GM08714 (cell line): ENCODE data around the gene LONP2.
"Not testable (repeated sequence)": the region's sequence is repeated elsewhere in the genome, so short reads cannot be mapped to it uniquely, and the experiment has no call there.

ENCODE experiments used
- H3K4me3 ChIP-seq: fragments of 200-500 bp; sonication (Bioruptor generic); 2 replicates; pipeline ENCODE4 v1.5.1; 2014; ENCODE audit warnings: mild to moderate bottlenecking, low read length, inconsistent platforms
- ZNF274 ChIP-seq: IDR thresholded peaks from 2 replicates; pipeline ENCODE4 v1.6.1; 2012; ENCODE audit warnings: mild to moderate bottlenecking, low read depth, low read length

The LONP2 gene

DNA sequence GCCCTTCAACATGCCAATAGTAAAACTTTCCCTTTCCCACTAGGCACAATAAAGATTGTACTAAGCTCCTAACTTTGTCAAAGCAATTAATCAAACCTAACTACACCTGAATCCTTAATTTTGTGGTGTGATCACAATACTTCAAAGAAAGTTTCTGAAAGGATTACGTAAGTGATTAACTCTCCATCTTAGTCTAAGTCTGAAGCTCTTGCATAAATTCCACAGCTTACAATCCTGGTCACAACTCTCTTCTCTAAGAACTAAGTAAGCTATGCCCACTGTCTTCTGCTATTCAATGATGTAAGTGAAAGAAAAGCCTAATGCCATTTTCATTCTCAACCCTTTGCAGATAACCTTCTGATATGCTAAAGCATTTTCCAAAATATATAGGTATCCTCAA, 125.7 kb downstream of the LONP2 start:
- H3K4me3 ChIP-seq, result no peak overlapping the region
- TF ChIP-seq ZNF274, result no peak

DNA sequence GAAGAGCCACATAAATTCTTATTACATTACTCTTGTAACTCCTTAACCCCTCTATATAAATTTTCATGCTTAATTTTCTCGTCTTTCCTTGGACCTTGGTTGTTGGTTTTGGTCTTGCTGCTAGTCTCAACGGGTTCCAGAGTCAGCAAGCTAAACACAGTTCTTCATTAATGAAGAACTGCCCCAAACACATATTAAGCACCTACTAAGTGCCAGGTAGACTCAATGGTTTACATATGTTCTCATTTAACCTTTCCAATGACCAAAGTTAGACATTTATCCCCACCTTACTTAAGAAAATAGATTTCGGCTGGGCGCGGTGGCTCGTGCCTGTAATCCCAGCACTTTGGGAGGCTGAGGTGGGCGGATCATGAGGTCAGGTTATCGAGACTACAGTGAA, 126.1 kb downstream of the LONP2 start:
- no peak overlapping the region for H3K4me3 ChIP-seq
- no peak for TF ChIP-seq ZNF274

DNA sequence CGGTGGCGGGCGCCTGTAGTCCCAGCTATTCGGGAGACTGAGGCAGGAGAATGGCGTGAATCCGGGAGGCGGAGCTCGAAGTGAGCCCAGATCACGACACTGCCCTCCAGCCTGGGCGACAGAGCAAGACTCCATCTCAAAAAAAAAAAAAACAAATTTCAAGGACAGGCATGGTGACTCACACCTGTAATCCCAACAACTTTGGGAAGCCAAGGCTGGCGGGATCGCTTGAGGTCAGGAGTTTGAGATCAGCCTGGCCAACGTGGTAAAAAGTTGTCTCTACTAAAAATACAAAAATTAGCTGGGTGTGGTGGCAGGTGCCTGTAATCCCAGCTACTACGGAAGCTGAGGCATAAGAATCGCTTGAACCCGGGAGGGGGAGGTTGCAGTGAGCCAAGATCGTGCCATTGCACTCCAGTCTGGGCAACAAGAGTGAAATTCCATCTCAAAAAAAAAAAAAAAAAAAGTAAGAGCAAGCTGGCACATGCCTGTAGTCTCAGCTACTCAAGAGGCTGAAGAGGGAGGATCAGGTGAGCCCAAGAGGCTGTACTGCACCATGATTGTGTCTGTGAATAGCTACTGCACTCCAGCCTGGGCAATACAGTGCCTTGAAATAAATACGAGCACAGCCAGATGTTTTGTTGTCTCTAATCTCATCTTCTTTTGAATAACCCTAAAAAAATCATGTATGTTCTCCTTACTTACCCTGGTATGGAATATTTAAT, 126.7 kb downstream of the LONP2 start:
- H3K4me3 ChIP-seq, result not testable (repeated sequence)

DNA sequence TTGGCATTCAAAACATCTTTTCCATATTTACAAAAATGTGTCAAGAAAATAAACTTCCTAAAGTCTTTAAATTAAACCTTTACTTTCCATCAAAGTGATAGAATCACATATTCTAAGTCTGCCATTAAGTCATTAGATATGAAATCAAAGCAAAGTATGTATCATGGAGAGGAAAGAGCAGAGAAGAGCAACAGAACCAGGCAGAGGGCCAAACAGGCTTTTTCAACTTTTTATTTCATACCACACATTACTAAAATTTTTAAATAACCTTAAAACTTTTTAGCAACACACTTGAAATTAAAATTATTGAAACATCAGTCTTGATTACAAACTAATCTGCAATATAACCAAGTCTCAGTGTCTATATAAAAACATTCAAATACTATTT, 127.3 kb downstream of the LONP2 start:
- H3K4me3 ChIP-seq, result no peak overlapping the region
- TF ChIP-seq ZNF274, result no peak

DNA sequence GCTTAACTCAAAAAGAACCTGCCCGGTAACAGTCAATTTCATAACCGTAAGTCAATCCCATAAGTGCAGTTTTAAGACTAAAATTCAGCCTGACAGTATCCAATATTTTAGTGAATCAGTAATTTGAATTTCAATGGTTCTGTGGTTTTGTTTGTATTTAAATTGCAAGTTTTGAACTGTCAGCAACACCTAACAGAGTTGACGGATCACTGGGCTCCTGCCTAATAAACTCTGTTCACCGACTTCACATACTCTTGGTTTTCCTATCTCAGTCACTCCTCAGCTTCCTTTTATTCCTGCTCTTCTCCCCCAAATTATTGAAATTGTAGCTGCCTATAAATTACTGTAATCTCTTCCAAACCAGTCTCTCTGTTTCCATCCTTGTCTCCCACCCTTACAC, 128.6 kb downstream of the LONP2 start:
- no peak overlapping the region for H3K4me3 ChIP-seq
- no peak for TF ChIP-seq ZNF274

DNA sequence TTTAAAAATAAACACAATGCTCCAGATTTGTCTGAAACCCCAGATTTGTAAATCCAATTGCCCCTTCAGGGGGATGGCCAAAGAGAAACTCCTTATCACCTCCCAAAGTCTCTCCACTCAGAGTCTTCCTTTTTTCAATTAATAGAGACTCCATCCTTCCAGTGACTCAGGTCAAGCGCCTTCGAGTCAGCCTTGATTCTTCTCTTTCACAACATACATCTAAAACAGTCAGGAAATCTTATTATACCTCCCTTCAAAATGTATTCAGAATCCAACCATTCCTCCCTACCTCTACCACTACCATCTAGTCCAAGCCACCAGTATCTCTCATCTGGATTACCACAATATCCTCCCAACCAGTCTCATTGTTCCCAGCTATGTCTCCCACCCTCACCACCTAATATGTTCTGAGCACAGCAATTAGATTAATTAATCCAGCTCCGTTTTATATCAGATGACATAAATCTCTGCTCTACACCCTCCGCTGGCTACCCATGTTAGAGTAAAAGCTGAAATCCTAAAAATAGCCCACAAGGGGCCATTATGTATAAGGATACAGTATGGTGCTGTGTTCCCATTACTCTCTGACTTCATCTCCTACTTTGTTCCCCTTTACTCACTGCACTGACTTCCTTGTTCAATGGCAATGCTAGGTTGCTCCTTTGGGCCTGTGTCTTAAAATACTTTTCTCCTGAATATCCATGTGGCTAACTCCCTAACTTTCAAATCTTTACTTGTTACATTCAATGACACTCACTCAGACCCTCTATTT, 129.3 kb downstream of the LONP2 start:
- H3K4me3 ChIP-seq, result no peak overlapping the region
- TF ChIP-seq ZNF274, result no peak

DNA sequence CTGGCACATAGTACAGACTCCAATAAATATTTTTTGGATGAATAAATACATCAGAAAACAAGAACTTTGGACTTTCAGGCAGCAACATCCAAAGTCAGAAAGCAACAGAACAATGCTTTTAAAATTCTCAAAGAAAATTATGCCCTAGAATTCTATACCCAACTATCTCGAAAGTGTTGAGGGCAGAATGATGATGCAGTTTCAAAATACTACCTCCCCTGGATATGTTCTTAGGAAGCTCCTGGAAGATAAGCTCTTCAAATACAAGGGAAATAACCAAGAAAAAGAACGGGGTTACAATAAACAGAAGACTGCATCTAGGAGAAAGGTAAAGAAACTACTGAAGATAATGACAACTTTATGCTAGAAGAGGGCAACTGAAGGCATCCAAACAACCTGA, 130.2 kb downstream of the LONP2 start:
- TF ChIP-seq ZNF274, result no peak
- no peak overlapping the region for H3K4me3 ChIP-seq

DNA sequence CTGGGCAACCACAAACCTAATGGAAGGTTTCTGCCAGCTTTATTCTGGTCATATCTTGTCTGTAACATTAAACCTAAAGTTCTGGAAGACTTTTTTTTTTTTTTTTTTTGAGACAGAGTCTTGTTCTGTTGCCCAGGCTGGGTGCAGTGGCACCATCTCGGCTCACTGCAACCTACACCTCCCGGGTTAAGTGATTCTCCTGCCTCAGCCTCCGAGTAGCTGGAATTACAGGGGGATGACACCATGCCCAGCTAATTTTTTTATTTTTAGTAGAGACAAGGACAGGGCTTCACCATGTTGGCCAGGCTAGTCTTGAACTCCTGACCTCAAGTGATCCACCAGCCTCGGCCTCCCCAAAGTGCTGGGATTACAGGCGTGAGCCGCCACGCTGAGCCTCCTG, 133.2 kb downstream of the LONP2 start:
- H3K4me3 ChIP-seq, result not testable (repeated sequence)

DNA sequence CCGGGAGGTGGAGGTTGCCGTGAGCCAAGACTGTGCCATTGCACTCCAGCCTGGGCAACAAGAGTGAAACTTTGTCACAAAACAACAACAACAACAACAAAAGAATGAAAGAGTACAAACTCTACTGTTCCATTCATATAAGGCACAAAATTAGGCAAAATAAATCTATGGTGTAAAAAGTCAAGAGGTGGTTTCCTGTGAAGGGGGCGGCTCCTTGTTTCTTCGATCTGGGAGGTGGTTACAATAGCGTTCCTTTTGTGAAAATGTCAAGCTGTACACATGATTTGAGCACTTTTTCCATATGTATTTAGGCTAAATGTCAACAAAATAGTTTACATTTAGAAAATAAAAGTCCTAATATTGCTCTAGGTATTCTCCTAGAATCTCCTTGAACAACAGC, 134.2 kb downstream of the LONP2 start:
- TF ChIP-seq ZNF274, result no peak

DNA sequence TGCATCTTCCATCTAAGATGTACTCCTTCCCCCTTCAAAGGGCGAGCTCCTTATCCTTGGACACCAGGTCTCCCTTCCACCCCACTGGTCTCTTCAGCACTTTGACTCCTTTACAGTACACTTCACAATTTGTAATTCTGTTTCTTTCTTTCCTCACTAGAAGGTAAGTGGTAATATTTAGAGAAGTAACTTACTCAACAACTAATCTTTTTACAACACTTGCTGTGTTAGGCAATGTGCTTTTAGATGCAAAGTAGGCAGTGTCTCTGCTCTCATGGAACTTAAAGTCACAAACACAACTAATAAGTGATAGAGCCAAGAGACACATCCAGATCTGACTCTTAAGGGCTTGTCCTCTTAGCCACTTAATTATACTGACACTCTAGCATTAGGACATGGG, 134.7 kb downstream of the LONP2 start:
- no peak overlapping the region for H3K4me3 ChIP-seq
- no peak for TF ChIP-seq ZNF274

More for the DNA sequence above, 134.2 kb downstream of the LONP2 start:
- H3K4me3 ChIP-seq, result no peak overlapping the region

DNA sequence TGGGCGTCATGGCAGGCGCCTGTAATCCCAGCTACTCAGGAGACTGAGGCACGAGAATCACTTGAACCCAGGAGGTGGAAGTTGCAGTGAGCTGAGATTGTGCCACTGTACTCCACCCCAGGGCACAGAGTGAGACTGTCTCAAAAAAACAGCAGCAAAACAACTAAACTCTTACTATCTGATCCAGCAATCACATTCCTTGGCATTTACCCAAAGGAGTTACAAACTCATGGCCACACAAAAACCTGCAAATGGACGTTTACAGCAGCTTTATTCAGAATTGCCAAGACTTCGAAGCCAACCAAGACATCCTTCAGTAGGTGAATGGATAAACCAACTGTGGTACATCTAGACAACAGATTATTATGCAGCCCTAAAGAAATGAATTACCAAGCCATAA, 137.1 kb downstream of the LONP2 start:
- no peak for TF ChIP-seq ZNF274
- H3K4me3 ChIP-seq, result no peak overlapping the region

DNA sequence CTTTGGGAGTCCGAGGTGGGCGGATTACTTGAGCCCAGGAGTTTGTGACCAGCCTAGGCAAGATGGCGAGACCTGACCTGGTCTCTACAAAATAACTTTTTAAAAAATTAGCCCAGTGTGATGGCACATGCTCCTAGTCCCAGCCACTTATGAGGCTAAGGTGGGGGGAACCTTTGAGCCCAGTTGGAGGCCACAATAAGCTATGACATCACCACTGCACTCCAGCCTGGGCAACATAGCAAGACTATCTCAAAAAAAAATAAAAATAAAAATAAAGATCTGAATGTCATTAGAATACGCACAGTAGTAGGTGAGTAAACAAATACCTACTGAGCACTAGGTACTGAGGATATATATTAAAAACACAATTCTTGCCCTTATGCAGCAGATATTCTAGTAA, 138.0 kb downstream of the LONP2 start:
- TF ChIP-seq ZNF274, result no peak
- no peak overlapping the region for H3K4me3 ChIP-seq

DNA sequence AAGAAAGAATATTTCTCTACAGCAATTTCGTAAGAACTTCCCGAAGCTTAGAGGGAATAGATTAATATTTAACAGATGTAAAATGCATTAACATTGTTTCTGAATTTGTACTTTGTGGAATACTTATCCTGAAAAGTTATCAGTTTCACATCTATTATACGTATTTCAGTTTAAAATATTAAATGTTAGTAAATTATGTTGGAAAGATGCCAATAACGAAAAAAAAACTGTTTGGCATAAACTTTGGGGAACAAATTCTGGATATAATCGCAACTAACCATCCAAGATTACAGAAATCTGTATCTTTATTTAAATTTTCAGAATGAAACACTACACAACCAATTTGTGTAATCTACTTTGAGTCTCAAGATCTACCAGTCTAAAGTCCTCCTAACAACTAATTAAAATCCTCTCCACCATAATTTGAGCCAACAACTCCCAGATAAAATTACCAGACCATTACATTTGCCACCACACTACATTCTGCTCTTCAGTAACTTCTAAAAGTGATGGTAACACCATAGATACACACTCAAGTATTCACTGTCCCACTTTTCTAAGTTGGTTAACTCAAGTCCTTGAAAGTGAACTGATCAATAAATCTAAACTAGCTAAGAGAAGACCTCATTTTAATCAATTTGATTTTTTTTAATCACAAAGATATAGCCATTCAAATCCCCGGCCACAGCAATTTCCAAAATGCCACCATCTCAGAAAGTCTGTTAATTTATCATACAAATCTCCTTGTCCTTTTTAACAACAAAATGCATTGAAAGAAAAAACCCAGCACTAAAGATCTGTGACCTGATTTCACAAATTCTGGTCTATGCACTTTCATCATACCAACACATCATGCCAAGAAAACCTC, 139.1 kb downstream of the LONP2 start:
- no peak for TF ChIP-seq ZNF274
- H3K4me3 ChIP-seq, result peak overlapping the region; percentile 100

DNA sequence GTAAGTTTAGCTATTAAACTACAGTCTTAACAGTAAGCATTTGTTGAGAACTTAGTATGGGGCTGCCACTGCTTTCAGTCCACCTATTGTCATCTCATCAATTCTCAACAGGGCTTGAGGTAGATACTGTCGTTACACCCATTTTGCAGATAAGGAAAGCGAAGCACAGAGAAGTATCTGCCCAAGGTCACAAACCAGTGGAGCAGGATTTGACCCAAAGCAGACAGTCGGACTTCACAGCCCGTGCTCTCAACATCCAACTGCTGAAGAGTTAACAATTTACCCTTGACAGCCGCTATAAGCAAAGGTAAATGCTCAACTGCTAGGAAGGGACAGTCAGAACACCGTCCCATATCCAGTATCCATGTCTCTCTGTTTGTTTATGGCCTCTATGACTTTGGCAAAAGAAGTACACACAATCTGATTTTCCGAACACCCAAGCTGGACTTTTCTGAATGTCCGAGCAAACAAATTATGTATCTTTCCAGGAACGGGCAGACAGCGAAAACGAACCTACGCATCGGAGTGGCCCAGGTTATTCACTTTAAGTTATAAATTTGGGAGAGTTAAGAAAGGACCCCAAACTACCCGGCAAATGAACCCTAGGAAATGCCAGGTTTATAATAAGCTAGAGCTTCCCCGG, 139.9 kb downstream of the LONP2 start:
- no peak for TF ChIP-seq ZNF274
- peak overlapping the region; percentile 100 for H3K4me3 ChIP-seq
